B cell (primary cell): ENCODE results near the gene SMOC1. TPM values are rescaled to one million over a fixed set of nuclear protein-coding genes. Genes with fewer than 3 reads are reported as not detected.

ENCODE experiments used
- ATAC-seq: fragments of 200-7000 bp; cut with Tn5 transposase; one replicate; pipeline ENCODE4 v1.10.0; 2021; ENCODE audit warnings: low read depth, mild to moderate bottlenecking, moderate number of reproducible peaks, moderate library complexity
- CTCF ChIA-PET: fragments of 350-600 bp; sonication (Branson Sonifier 250); formaldehyde crosslinking; loops from one replicate; lab custom pipeline; 2021; ENCODE audit warnings: antibody characterized with exemption, inconsistent platforms; lab: Charles Lee
- POLR2A ChIA-PET: fragments of 350-600 bp; sonication (Branson Sonifier 250); formaldehyde crosslinking; loops from one replicate; lab custom pipeline; 2021; ENCODE audit warnings: antibody characterized with exemption; lab: Charles Lee
- DNase-seq: peaks from one replicate; pipeline ENCODE4 v3.0.0; 2013
- H2AFZ ChIP-seq: 2 replicates; pipeline ENCODE4 v1.6.1; 2012; ENCODE audit warnings: mild to moderate bottlenecking, low read depth, low read length; ENCODE audit not compliant: insufficient read depth, poor library complexity, severe bottlenecking
- H3K27ac ChIP-seq, 2 donors: 1 replicate in 1 of 2; 2 replicates in 1 of 2; pipeline ENCODE4 v1.5.1; 2012 to 2013; ENCODE audit warnings: low read length in 2 of 2, mild to moderate bottlenecking in 2 of 2, moderate library complexity in 1 of 2
- H3K27me3 ChIP-seq, 4 experiments: fragments of 200-600 bp in 1 of 4; sonication (generic) in 1 of 4; replicated peaks in 1 of 4; 1 replicate in 2 of 4; 2 replicates in 2 of 4; pipeline versions ENCODE4 v1.6.1 to v1.7.0; 2013 to 2016; ENCODE audit warnings: low read length in 3 of 4, mild to moderate bottlenecking in 2 of 4, mixed read lengths in 1 of 4, moderate library complexity in 1 of 4; ENCODE audit not compliant: insufficient read depth in 4 of 4, control insufficient read depth in 3 of 4; ENCODE audit errors: control extremely low read depth in 1 of 4
- H3K36me3 ChIP-seq, 2 experiments: replicated peaks in 1 of 2; 1 replicate in 1 of 2; 2 replicates in 1 of 2; pipeline versions ENCODE4 v1.6.1 to v1.7.1; 2013; ENCODE audit warnings: low read length in 1 of 2; ENCODE audit not compliant: insufficient read depth in 2 of 2, control insufficient read depth in 1 of 2; ENCODE audit errors: control extremely low read depth in 1 of 2, extremely low read depth in 1 of 2
- H3K4me1 ChIP-seq, 2 donors: fragments of 200-600 bp in 1 of 2; sonication (generic) in 1 of 2; 1 replicate in 1 of 2; 2 replicates in 1 of 2; pipeline versions ENCODE4 v1.5.1 to v1.6.1; 2013 to 2017; ENCODE audit warnings: low read length in 2 of 2; ENCODE audit not compliant: control insufficient read depth in 2 of 2, insufficient read depth in 2 of 2
- H3K4me2 ChIP-seq: replicated peaks from 2 replicates; pipeline ENCODE3; 2012; ENCODE audit warnings: mild to moderate bottlenecking, low read depth, low read length; ENCODE audit not compliant: poor library complexity, severe bottlenecking
- H3K4me3 ChIP-seq, 5 experiments: fragments of 200-600 bp in 1 of 5; sonication (generic) in 1 of 5; 1 replicate in 3 of 5; 2 replicates in 2 of 5; pipeline versions ENCODE4 v1.5.1 to v1.7.0; 2011 to 2016; ENCODE audit warnings: low read length in 4 of 5, mild to moderate bottlenecking in 4 of 5, low read depth in 2 of 5, control low read depth in 1 of 5, moderate library complexity in 1 of 5; ENCODE audit not compliant: insufficient read depth in 1 of 5; ENCODE audit errors: control extremely low read depth in 1 of 5, extremely low read depth in 1 of 5
- H3K79me2 ChIP-seq: fragments of 200-600 bp; sonication (generic); one replicate; pipeline ENCODE4 v1.6.0; 2016; ENCODE audit warnings: low read length; ENCODE audit not compliant: control insufficient read depth, insufficient read depth
- H3K9ac ChIP-seq: fragments of 200-600 bp; sonication (generic); 2 replicates; pipeline ENCODE4 v1.6.1; 2017; ENCODE audit warnings: mild to moderate bottlenecking, low read length, moderate library complexity
- H3K9me3 ChIP-seq, 3 donors: one replicate each; pipeline versions ENCODE4 v1.6.1 to v1.7.1; 2013; ENCODE audit warnings: low read length in 2 of 3; ENCODE audit not compliant: control insufficient read depth in 2 of 3, insufficient read depth in 1 of 3; ENCODE audit errors: control extremely low read depth in 1 of 3
- H4K20me1 ChIP-seq: 2 replicates; pipeline ENCODE4 v1.6.0; 2012; ENCODE audit warnings: mild to moderate bottlenecking, low read length; ENCODE audit not compliant: insufficient read depth, control insufficient read depth, poor library complexity, severe bottlenecking
- H3K27ac Mint-ChIP-seq: one replicate; pipeline ENCODE4 v1.8.0; 2021; ENCODE audit warnings: mixed read lengths
- H3K27me3 Mint-ChIP-seq: one replicate; pipeline ENCODE4 v1.8.0; 2021; ENCODE audit warnings: mixed read lengths
- H3K4me1 Mint-ChIP-seq: one replicate; pipeline ENCODE4 v1.8.0; 2021; ENCODE audit warnings: mixed read lengths
- H3K4me3 Mint-ChIP-seq: one replicate; pipeline ENCODE4 v1.8.0; 2021; ENCODE audit warnings: mixed read lengths
- H3K9me3 Mint-ChIP-seq: one replicate; pipeline ENCODE4 v1.8.0; 2022; ENCODE audit warnings: mixed read lengths; ENCODE audit not compliant: insufficient read depth
- CTCF ChIP-seq: fragments of 200-600 bp; IDR thresholded peaks from one replicate; pipeline ENCODE4 v1.8.0; 2022; ENCODE audit warnings: antibody characterized with exemption, mild to moderate bottlenecking
- EZH2 ChIP-seq: IDR thresholded peaks from 2 replicates; pipeline ENCODE4 v1.6.1; 2012; ENCODE audit warnings: borderline replicate concordance, low read depth, mild to moderate bottlenecking, moderate library complexity, low read length; ENCODE audit not compliant: insufficient read depth, poor library complexity, severe bottlenecking
- WGBS: methylation state at CpG from one replicate; pipeline ENCODE4 v1.1.5; 2013; ENCODE audit warnings: missing lambda C conversion rate; ENCODE audit not compliant: insufficient coverage; 5-methylcytosine and 5-hydroxymethylcytosine counted together
- intact Hi-C: fragments of 100-400 bp; cut with micrococcal nuclease; formaldehyde crosslinking; loops from one replicate; pipeline ENCODE4 v1.10.0; 2022
- polyA plus RNA-seq: library from polyadenylated mRNA; depleted of rRNA; stranded (reverse); fragments of >200 nt; gene quantifications from 2 replicates; pipeline ENCODE4 v1.2.3, GENCODE V29; 2012
- total RNA-seq, 2 donors: library from RNA; stranded (reverse); fragments of 120-200 nt in 1 of 2; gene quantifications; 1 replicate in 1 of 2; 2 replicates in 1 of 2; pipeline versions ENCODE4 v1.2.3 to v1.2.4, GENCODE V29; 2013 to 2022

SMOC1 gene
- total and polyA plus RNA-seq, 2 donors (not counting 1 experiment from before 2014, with no cell fraction given) = 0.04 to 0.84 TPM

GRCh38 chr14:69930780-69931379, 51.7 kb downstream of the SMOC1 start:
- no peak for TF ChIP-seq EZH2
- TF ChIP-seq CTCF = no peak
- no peak overlapping the region for H3K4me3 ChIP-seq

GRCh38 chr14:69931960-69932359, 52.7 kb downstream of the SMOC1 start:
- Mint-ChIP-seq H3K4me3 (no peak overlapping the region), H3K9me3 (no peaks in the 10 kb centered on the region), H3K27me3 (peaks cover 19% of the 10 kb centered on the region), H3K4me1 (no peaks in the 10 kb centered on the region), H3K27ac (no peak overlapping the region)
- Histone ChIP-seq H3K27me3 (no peaks in the 10 kb centered on the region), H4K20me1 (no peaks in the 10 kb centered on the region), H3K9me3 (no peaks in the 10 kb centered on the region), H3K9ac (no peak overlapping the region), H3K4me2 (no peak overlapping the region), H3K4me3 (no peak overlapping the region), H3K79me2 (no peaks in the 10 kb centered on the region), H3K4me1 (no peaks in the 10 kb centered on the region), H2AFZ (no peak overlapping the region), H3K36me3 (no peaks in the 10 kb centered on the region), H3K27ac (no peak overlapping the region)
- ATAC-seq = no peak
- DNase-seq = no peak
- CTCF ChIA-PET = no interaction called here
- WGBS = 98% methylated on average over 4 of the region's 12 CpGs
- intact Hi-C loops = no loop called here
- TF ChIP-seq EZH2 (no peak), CTCF (no peak)
- POLR2A ChIA-PET = no interaction called here

More at GRCh38 chr14:69930780-69931379, 51.7 kb downstream of the SMOC1 start:
- intact Hi-C loops = no loop called here
- ATAC-seq (no peak), DNase-seq (no peak)
- Histone ChIP-seq H3K36me3 (no peaks in the 10 kb centered on the region), H3K9ac (no peak overlapping the region), H4K20me1 (no peaks in the 10 kb centered on the region), H2AFZ (no peak overlapping the region), H3K4me1 (no peaks in the 10 kb centered on the region), H3K9me3 (no peaks in the 10 kb centered on the region), H3K79me2 (no peaks in the 10 kb centered on the region), H3K27ac (no peak overlapping the region), H3K4me2 (no peak overlapping the region), H3K27me3 (no peaks in the 10 kb centered on the region)
- H3K27ac Mint-ChIP-seq = no peak overlapping the region
- WGBS = 93% methylated on average over 11 of the region's 11 CpGs
- no peaks in the 10 kb centered on the region for H3K9me3 Mint-ChIP-seq
- POLR2A ChIA-PET = no interaction called here
- no peaks in the 10 kb centered on the region for H3K4me1 Mint-ChIP-seq
- no peak overlapping the region for H3K4me3 Mint-ChIP-seq
- CTCF ChIA-PET = no interaction called here
- peaks cover 16% of the 10 kb centered on the region for H3K27me3 Mint-ChIP-seq
